Neural progenitor cell (in vitro differentiated cells): ENCODE measurements around the gene MROH2A. TPM values are rescaled to one million over a fixed set of nuclear protein-coding genes. Genes with fewer than 3 reads are reported as not detected.
A peak's percentile ranks its signal among the peaks of the same experiment; 100 is the strongest.

Source experiments
- DNase-seq: peaks from one replicate; pipeline ENCODE4 v3.0.0-alpha.2; 2016; ENCODE audit warnings: low spot score
- H2AFZ ChIP-seq: fragments of 200-600 bp; sonication (generic); replicated peaks from 2 replicates; pipeline ENCODE4 v1.6.1; 2016; ENCODE audit warnings: antibody characterized with exemption
- H3F3A ChIP-seq: fragments of 200-600 bp; sonication (generic); 2 replicates; pipeline ENCODE4 v1.6.1; 2016; ENCODE audit warnings: antibody characterized with exemption, low read depth
- H3K27ac ChIP-seq: fragments of 200-600 bp; sonication (generic); 2 replicates; pipeline ENCODE4 v1.5.1; 2016; ENCODE audit warnings: mild to moderate bottlenecking
- H3K27me3 ChIP-seq: fragments of 200-600 bp; sonication (generic); 2 replicates; pipeline ENCODE4 v1.6.1; 2016; ENCODE audit warnings: mild to moderate bottlenecking, moderate library complexity
- H3K36me3 ChIP-seq: fragments of 200-600 bp; sonication (generic); 2 replicates; pipeline ENCODE4 v1.5.1; 2016
- H3K4me1 ChIP-seq: fragments of 200-600 bp; sonication (generic); 2 replicates; pipeline ENCODE4 v1.6.1; 2016; ENCODE audit warnings: mixed run types
- H3K4me2 ChIP-seq: fragments of 200-600 bp; sonication (generic); 2 replicates; pipeline ENCODE4 v1.6.1; 2016
- H3K4me3 ChIP-seq: fragments of 200-600 bp; sonication (generic); 2 replicates; pipeline ENCODE4 v1.5.1; 2016
- H3K79me2 ChIP-seq: fragments of 200-600 bp; sonication (generic); 2 replicates; pipeline ENCODE4 v1.6.1; 2016; ENCODE audit warnings: low read depth
- H3K9ac ChIP-seq: fragments of 200-600 bp; sonication (generic); 2 replicates; pipeline ENCODE4 v1.6.1; 2016
- H3K9me3 ChIP-seq: fragments of 200-600 bp; sonication (generic); 2 replicates; pipeline ENCODE4 v1.5.1; 2016; ENCODE audit warnings: low read depth
- H4K20me1 ChIP-seq: fragments of 200-600 bp; sonication (generic); 2 replicates; pipeline ENCODE4 v1.6.1; 2016; ENCODE audit warnings: low read depth
- H3K27ac Mint-ChIP-seq: 3 replicates; pipeline ENCODE4 v1.8.0; 2021; ENCODE audit warnings: mixed read lengths
- H3K27me3 Mint-ChIP-seq: 2 replicates; pipeline ENCODE4 v1.8.0; 2022; ENCODE audit warnings: low read depth, mild to moderate bottlenecking, inconsistent platforms, moderate library complexity, mixed read lengths; ENCODE audit not compliant: insufficient read depth
- H3K36me3 Mint-ChIP-seq: 3 replicates; pipeline ENCODE4 v1.8.0; 2021; ENCODE audit warnings: mixed read lengths
- H3K4me1 Mint-ChIP-seq: 3 replicates; pipeline ENCODE4 v1.8.0; 2021; ENCODE audit warnings: mixed read lengths
- H3K4me3 Mint-ChIP-seq: 3 replicates; pipeline ENCODE4 v1.8.0; 2021; ENCODE audit warnings: mild to moderate bottlenecking, moderate library complexity, mixed read lengths
- H3K9me3 Mint-ChIP-seq: 3 replicates; pipeline ENCODE4 v1.8.0; 2020; ENCODE audit warnings: mixed read lengths
- CTCF ChIP-seq: fragments of 200-600 bp; sonication (generic); IDR thresholded peaks from 2 replicates; pipeline ENCODE4 v1.5.1; 2017; ENCODE audit warnings: antibody characterized with exemption, mild to moderate bottlenecking
- EZH2 ChIP-seq: fragments of 200-600 bp; sonication (generic); IDR thresholded peaks from 2 replicates; pipeline ENCODE4 v1.6.1; 2017; ENCODE audit warnings: antibody characterized with exemption, mild to moderate bottlenecking, moderate library complexity
- EZH2phosphoT487 ChIP-seq: fragments of 200-600 bp; sonication (generic); IDR thresholded peaks from 2 replicates; pipeline ENCODE4 v1.6.1; 2017; ENCODE audit warnings: antibody characterized with exemption
- total RNA-seq: library from RNA; depleted of rRNA; stranded (reverse); fragments of >200 nt; gene quantifications from 2 replicates; pipeline ENCODE4 v1.2.3, GENCODE V29; 2015; ENCODE audit warnings: low replicate concordance

MROH2A gene
- total RNA-seq, 1 donor from 2014 or later, result not detected

- DNase-seq, result peak; percentile 35
- Histone ChIP-seq H3F3A (peaks cover 10% of the 10 kb centered on the region), H3K79me2 (peaks cover 17% of the 10 kb centered on the region), H3K4me1 (peaks cover 13% of the 10 kb centered on the region), H3K4me3 (no peak overlapping the region), H3K4me2 (no peak overlapping the region), H3K27me3 (no peaks in the 10 kb centered on the region), H3K36me3 (peaks cover 2% of the 10 kb centered on the region), H2AFZ (no peak overlapping the region), H3K9me3 (no peaks in the 10 kb centered on the region), H3K9ac (no peak overlapping the region), H4K20me1 (peaks cover 12% of the 10 kb centered on the region), H3K27ac (no peak overlapping the region)
- no peak overlapping the region for H3K27ac Mint-ChIP-seq
- H3K36me3 Mint-ChIP-seq, result peaks cover 1% of the 10 kb centered on the region
- H3K9me3 Mint-ChIP-seq, result no peaks in the 10 kb centered on the region
- H3K4me3 Mint-ChIP-seq, result no peak overlapping the region
- H3K27me3 Mint-ChIP-seq, result peaks cover 4% of the 10 kb centered on the region
- TF ChIP-seq EZH2phosphoT487, result no peak
- peak; percentile 72 for TF ChIP-seq CTCF
- peaks cover 20% of the 10 kb centered on the region for H3K4me1 Mint-ChIP-seq
Measured at GRCh38 chr2:233857511-233858141, 79.5 kb downstream of the MROH2A start.

GRCh38 chr2:233858331-233858730 lies 80.2 kb downstream of the MROH2A start:
- peaks cover 10% of the 10 kb centered on the region for H3K79me2 ChIP-seq
- H3K4me2 ChIP-seq, result no peak overlapping the region
- H3K27ac ChIP-seq, result no peak overlapping the region
- Mint-ChIP-seq H3K4me3 (no peak overlapping the region), H3K4me1 (peaks cover 13% of the 10 kb centered on the region), H3K9me3 (no peaks in the 10 kb centered on the region), H3K27ac (no peak overlapping the region), H3K27me3 (peaks cover 4% of the 10 kb centered on the region), H3K36me3 (no peaks in the 10 kb centered on the region)
- DNase-seq, result no peak
- no peak overlapping the region for H3K9ac ChIP-seq
- H4K20me1 ChIP-seq, result peaks cover 5% of the 10 kb centered on the region
- TF ChIP-seq EZH2, result no peak
- no peak for TF ChIP-seq CTCF
- TF ChIP-seq EZH2phosphoT487, result no peak
- peaks cover 10% of the 10 kb centered on the region for H3F3A ChIP-seq
- H3K27me3 ChIP-seq, result no peaks in the 10 kb centered on the region
- H3K9me3 ChIP-seq, result no peaks in the 10 kb centered on the region
- H3K4me1 ChIP-seq, result peaks cover 6% of the 10 kb centered on the region
- H2AFZ ChIP-seq, result no peak overlapping the region
- H3K4me3 ChIP-seq, result no peak overlapping the region
- no peaks in the 10 kb centered on the region for H3K36me3 ChIP-seq

- Histone ChIP-seq H3K36me3 (no peaks in the 10 kb centered on the region), H3K27me3 (no peaks in the 10 kb centered on the region), H4K20me1 (no peaks in the 10 kb centered on the region), H3F3A (peaks cover 1% of the 10 kb centered on the region), H3K4me1 (no peaks in the 10 kb centered on the region), H3K4me2 (no peak overlapping the region), H3K9me3 (no peaks in the 10 kb centered on the region), H3K27ac (no peak overlapping the region), H2AFZ (no peak overlapping the region), H3K9ac (no peak overlapping the region), H3K4me3 (no peak overlapping the region), H3K79me2 (peaks cover 2% of the 10 kb centered on the region)
- Mint-ChIP-seq H3K4me1 (no peaks in the 10 kb centered on the region), H3K4me3 (no peak overlapping the region), H3K36me3 (no peaks in the 10 kb centered on the region), H3K27me3 (no peaks in the 10 kb centered on the region), H3K27ac (no peak overlapping the region), H3K9me3 (peaks cover 5% of the 10 kb centered on the region)
- DNase-seq, result no peak
- TF ChIP-seq CTCF (no peak), EZH2 (no peak), EZH2phosphoT487 (no peak)
Measured at GRCh38 chr2:233862261-233862768, 84.2 kb downstream of the MROH2A start.
